Fibroblast of the aortic adventitia (primary cell): ENCODE data around the gene DGCR2. TPM values are rescaled to one million over a fixed set of nuclear protein-coding genes. Genes with fewer than 3 reads are reported as not detected.

Experiments used
- DNase-seq: peaks from one replicate; pipeline ENCODE4 v3.0.0-alpha.2; 2010; ENCODE audit warnings: low read depth
- H3K4me3 ChIP-seq: 2 replicates; pipeline ENCODE4 v1.5.1; 2011; ENCODE audit warnings: low read depth, mild to moderate bottlenecking, control low read depth, low read length, moderate library complexity
- CTCF ChIP-seq: IDR thresholded peaks from 2 replicates; pipeline ENCODE4 v1.5.1; 2011; ENCODE audit warnings: mild to moderate bottlenecking, low read length, control low read depth, inconsistent platforms; ENCODE audit not compliant: insufficient read depth
- total RNA-seq: library from RNA; depleted of rRNA; stranded (reverse); fragments of >200 nt; gene quantifications from 2 replicates; pipeline ENCODE4 v1.2.3, GENCODE V29; 2012; ENCODE audit warnings: low replicate concordance

Gene DGCR2
- total RNA-seq, 1 donor: 29.2 TPM

DNA sequence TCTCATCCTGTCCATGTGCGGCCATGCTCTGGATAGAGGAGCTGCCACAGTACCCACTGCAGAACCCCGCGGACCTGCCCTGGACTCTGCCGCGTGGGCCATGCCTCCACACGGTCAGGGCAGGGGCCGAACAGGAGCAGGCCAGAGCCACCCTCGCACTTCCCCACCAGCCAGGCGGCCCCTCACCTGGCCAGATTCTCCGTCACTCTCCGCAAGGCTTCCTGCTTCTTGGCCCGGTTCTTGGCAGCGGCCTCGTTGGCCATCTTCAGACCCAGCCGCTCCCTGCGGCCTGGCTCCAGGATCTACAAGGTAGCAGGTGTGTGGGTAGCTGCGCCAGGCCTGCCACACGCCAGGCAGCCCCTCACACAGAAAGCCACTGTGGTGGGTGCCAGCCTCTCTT, 12.7 kb upstream of the DGCR2 start:
- no peak for DNase-seq
- H3K4me3 ChIP-seq: no peak overlapping the region
- no peak for TF ChIP-seq CTCF

DNA sequence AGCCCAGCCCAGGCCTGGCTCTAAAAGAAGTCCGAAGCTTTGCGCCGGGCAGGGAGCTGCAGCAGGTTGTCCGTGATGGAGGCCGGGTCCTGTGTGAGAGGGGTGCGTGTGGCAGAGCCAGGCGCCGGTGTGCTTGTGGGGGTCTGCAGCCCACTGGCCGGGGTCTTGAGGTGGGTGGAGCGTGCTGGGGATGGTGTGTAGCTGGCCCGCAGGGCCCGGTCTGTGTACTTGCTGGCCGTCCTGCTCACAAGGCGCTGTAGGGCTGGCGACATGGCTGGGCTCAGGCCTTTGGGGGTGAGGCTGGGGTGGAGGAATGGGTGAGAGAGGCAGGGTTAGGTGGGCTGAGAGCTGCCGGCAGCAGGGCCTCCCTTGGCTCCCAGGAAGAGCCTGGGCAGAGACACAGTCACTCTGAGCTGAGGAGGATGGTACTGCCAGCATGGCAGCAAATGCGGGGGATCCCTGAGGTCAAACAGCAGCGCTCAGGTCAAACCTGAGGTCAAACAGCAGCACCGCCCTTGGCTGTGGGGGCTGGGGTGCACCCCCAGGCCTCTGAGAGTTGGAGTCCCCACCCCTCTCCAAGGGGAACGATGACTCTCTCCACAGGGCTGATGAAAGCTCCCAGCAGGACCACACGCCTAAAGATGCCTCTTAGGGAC, 12.1 kb upstream of the DGCR2 start:
- H3K4me3 ChIP-seq: no peak overlapping the region
- DNase-seq: no peak
- TF ChIP-seq CTCF: no peak

GRCh38 chr22:19133561-19133960, 11.3 kb upstream of the DGCR2 start:
- no peak for TF ChIP-seq CTCF
- no peak for DNase-seq
- no peak overlapping the region for H3K4me3 ChIP-seq

DNA sequence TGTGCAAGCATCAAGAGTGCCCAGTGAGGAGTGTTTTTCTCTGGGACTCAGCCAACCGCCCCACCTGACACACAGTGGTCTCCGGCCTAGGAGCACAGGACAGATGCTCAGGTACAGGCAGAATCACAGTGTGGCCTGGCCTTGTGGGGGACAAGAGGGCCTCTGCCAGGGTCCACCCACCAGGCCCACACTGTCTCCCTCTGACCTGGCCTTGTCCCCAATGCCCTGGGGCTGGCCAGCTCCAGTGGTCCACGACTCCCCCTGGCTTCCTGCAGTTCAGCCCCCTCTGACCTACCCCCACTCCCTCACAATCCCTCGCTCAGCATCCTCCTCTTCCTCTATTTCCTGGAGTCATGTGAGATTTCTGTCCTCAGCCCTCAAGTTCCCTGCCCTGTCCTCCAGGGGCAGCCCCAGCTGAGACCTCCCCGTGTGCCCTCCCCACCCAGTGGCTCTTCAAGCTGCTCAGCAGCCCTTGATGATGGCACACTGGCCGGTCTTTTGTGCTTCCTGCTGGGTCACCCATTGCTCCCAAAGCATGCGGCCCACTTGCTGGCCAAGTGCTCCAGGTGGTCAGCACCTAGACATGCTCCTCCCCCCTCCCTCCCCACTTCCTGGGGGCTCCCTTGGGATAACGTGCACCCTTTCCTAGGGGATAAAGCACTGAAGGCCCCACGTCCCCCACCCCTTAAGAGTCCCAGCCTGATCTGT, 10.6 kb upstream of the DGCR2 start:
- DNase-seq: no peak
- no peak overlapping the region for H3K4me3 ChIP-seq
- no peak for TF ChIP-seq CTCF

DNA sequence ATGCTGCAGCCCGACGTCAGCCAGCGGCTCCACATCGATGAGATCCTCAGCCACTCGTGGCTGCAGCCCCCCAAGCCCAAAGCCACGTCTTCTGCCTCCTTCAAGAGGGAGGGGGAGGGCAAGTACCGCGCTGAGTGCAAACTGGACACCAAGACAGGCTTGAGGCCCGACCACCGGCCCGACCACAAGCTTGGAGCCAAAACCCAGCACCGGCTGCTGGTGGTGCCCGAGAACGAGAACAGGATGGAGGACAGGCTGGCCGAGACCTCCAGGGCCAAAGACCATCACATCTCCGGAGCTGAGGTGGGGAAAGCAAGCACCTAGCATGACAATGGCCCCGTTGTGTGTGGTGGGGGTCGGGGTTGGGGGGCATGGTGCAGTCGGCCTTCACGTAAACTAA, 9.9 kb upstream of the DGCR2 start:
- DNase-seq: no peak
- TF ChIP-seq CTCF: no peak
- no peak overlapping the region for H3K4me3 ChIP-seq

- H3K4me3 ChIP-seq: no peak overlapping the region
- no peak for DNase-seq
- no peak for TF ChIP-seq CTCF
Measured at GRCh38 chr22:19131685-19132015, 9.4 kb upstream of the DGCR2 start.
